Endothelial cell of umbilical vein (primary cell): Measurements from ENCODE around the gene ASS1.
A peak's percentile ranks its signal among the peaks of the same experiment; 100 is the strongest.

Experiments
- CTCF ChIP-seq, 2 donors: IDR thresholded peaks; 1 replicate in 1 of 2; 2 replicates in 1 of 2; pipeline ENCODE4 v1.5.1; 2011; ENCODE audit warnings: low read length in 2 of 2, mild to moderate bottlenecking in 2 of 2, moderate library complexity in 2 of 2, control low read depth in 1 of 2, inconsistent platforms in 1 of 2, low read depth in 1 of 2; ENCODE audit not compliant: insufficient read depth in 1 of 2; ENCODE audit errors: extremely low read depth in 1 of 2
- EZH2 ChIP-seq: IDR thresholded peaks from 2 replicates; pipeline ENCODE4 v1.6.1; 2012; ENCODE audit warnings: borderline replicate concordance, low read depth, mild to moderate bottlenecking, moderate library complexity, low read length, inconsistent platforms; ENCODE audit not compliant: severe bottlenecking
- GATA2 ChIP-seq: IDR thresholded peaks from 2 replicates; pipeline ENCODE4 v1.7.0; 2011; ENCODE audit warnings: low read depth, mild to moderate bottlenecking, moderate library complexity, mixed read lengths, low read length; ENCODE audit not compliant: insufficient read length, insufficient read depth
- JUN ChIP-seq: IDR thresholded peaks from 2 replicates; pipeline ENCODE4 v1.6.1; 2011; ENCODE audit warnings: borderline replicate concordance, low read depth; ENCODE audit not compliant: insufficient read length, insufficient read depth
- MAX ChIP-seq: IDR thresholded peaks from 2 replicates; pipeline ENCODE4 v1.6.1; 2011; ENCODE audit not compliant: insufficient read depth, insufficient read length
- MYC ChIP-seq: IDR thresholded peaks from one replicate; pipeline ENCODE4 v1.6.1; 2011; ENCODE audit warnings: mild to moderate bottlenecking, low read depth, low read length
- POLR2A ChIP-seq: IDR thresholded peaks from 2 replicates; pipeline ENCODE4 v1.6.1; 2012; ENCODE audit warnings: low read depth, mild to moderate bottlenecking, control low read depth, low read length
- POLR2AphosphoS5 ChIP-seq: IDR thresholded peaks from 2 replicates; pipeline ENCODE4 v1.6.1; 2012; ENCODE audit warnings: low read depth, mild to moderate bottlenecking, control low read depth, low read length, moderate library complexity; ENCODE audit not compliant: insufficient read depth

GRCh38 chr9:130426883-130427282 is 17.9 kb upstream of the ASS1 start:
- TF ChIP-seq EZH2 (no peak), CTCF (IDR thresholded peaks at IDR 0.05; ENCODE audit: extremely low read depth in 1 of 2, insufficient read depth in 1 of 2, low read depth in 1 of 2, low read length in 2 of 2) (peak in 1 of 2 donors; percentile 7), MAX (peak; percentile 54), POLR2A (no peak), POLR2AphosphoS5 (peak; percentile 53), GATA2 (no peak), JUN (peak; percentile 27), MYC (peak; percentile 58)
